Superior temporal gyrus (tissue), 1 donor: ENCODE measurements around the gene TP53I3.
"Not testable (repeated sequence)": the region's sequence is repeated elsewhere in the genome, so short reads cannot be mapped to it uniquely, and the experiment has no call there.

ENCODE experiments used
- DNase-seq: peaks from one replicate; pipeline ENCODE4 v3.0.0-alpha.2; 2016; ENCODE audit errors: extremely low spot score

The TP53I3 gene

DNA sequence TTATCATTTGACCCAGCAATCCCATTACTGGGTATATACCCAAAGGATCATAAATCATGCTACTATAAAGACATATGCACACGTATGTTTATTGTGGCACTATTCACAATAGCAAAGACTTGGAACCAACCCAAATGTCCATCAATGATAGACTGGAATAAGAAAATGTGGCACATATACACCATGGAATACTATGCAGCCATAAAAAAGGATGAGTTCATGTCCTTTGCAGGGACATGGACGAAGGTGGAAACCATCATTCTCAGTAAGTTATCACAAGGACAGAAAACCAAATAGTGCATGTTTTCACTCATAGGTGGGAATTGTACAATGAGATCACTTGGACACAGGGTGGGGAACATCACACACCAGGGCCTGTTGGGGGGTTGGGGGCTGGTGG lies 16.1 kb upstream of the TP53I3 start:
- DNase-seq = not testable (repeated sequence)

- DNase-seq = not testable (repeated sequence)
Measured at GRCh38 chr2:24095171-24095677, 10.6 kb upstream of the TP53I3 start.

DNA sequence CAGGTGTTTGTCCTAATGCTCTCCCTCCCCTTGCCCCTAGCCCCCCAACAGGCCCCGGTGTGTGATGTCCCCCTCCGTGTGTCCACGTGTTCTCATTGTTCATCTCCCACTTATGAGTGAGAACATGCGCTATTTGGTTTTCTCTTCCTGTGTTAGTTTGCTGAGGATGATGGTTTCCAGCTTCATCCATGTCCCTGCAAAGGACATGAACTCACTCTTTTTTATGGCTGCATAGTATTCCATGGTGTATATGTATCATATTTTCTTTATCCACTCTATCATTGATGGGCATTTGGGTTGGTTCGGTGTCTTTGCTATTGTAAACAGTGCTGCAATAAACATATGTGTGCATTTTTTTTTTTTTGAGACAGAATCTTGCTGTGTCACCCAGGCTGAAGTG lies 8.6 kb upstream of the TP53I3 start:
- DNase-seq = not testable (repeated sequence)

DNA sequence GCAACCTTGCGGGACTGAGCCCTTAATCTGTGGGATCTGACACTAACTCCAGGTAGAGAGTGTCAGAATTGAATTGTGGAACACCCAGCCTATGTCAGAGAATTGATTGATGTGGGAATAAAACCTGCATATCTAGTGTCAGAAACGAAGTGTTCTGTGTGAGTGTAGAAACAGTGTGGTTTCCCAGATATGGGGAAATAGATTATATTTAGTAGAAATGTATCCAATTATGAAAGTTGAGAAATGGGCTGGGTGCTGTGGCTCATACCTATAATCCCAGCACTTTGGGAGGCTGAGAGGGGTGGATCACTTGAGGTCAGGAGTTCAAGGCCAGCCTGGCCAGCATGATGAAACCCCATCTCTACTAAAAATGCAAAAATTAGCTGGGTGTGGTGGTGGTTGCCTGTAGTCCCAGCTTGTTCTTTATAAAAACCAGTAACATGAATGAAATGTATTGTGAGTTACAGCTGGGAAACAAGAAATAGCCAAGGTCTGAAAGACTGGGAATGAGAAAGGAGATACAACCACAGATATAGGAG lies 4.3 kb upstream of the TP53I3 start:
- no peak for DNase-seq

GRCh38 chr2:24087032-24087431 lies 2.4 kb upstream of the TP53I3 start:
- DNase-seq = no peak

- DNase-seq = no peak
Measured at GRCh38 chr2:24086241-24086640, 1.6 kb upstream of the TP53I3 start.

GRCh38 chr2:24085200-24085489 lies 511 bp upstream of the TP53I3 start:
- no peak for DNase-seq

DNA sequence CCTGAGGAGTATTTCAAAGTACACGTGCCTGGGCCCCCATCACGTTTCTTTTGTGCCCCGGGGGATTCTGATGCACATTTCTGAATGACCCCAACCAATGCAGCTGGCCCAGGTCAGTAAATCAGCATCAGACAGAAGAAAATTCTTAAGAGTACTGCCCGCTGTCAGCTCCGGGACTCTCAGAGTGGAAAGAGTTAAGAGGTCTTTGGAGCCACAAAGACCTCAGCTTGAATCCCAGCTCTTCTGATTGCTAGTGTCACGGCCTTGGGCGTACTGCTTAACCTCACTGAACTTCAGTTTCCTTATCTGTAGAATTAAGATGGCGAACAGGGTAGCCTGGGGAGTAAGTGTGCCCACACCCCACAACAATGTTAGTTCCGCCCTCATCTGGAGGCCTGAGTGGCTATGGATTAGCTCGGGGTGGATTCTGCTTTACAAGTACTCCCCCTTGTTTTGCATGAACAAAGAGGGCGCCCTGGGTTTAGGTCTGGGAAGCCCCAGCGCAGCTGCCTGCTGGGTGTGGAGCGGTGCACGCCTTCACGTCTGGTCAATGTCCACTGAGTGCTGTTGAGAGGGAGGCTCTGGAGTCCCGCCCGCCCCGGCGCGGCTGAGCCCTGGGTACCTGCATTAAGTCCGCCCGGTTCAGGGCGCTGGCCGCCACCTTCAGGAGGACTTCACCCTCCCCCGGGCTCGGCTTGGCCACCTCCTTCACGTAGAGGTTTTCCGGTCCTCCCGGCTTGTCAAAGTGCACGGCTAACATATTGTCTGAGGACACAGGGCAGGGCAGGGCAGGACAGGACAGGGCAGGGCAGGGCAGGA lies 858 bp downstream of the TP53I3 start:
- no peak for DNase-seq

- no peak for DNase-seq
Measured at GRCh38 chr2:24082787-24083566, 1.7 kb downstream of the TP53I3 start.

DNA sequence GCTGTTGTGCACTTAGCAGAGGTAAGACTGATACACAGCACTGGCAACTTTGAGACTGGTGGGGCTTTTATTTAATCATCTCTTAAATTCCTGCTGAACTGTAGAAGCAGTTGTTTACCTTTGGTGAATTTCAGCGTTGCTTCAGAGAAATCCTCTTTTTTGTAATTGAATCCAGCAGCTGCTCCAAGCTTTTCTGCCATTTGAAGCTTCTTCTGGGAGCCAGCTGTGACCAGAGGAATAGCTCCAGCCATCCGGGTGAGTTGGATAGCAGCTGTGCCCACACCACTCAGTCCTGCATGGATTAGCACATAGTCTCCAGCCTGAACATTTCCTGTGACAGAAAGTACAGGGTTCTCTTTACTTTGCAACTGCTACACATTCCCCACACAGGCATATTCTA lies 3.9 kb downstream of the TP53I3 start:
- no peak for DNase-seq

GRCh38 chr2:24077879-24078278 lies 6.8 kb downstream of the TP53I3 start:
- no peak for DNase-seq

GRCh38 chr2:24077535-24077877 lies 7.1 kb downstream of the TP53I3 start:
- DNase-seq = no peak

GRCh38 chr2:24076849-24077534 lies 7.6 kb downstream of the TP53I3 start:
- peak; percentile 28 for DNase-seq

GRCh38 chr2:24075915-24076848 lies 8.5 kb downstream of the TP53I3 start, which contains the start of gene SF3B6:
Gene SF3B6 (minus strand): TSS chr2:24076326. CDS start chr2:24076229, 97 bp downstream.
- peak; percentile 99 for DNase-seq

- DNase-seq = no peak
Measured at GRCh38 chr2:24075259-24075658, 9.4 kb downstream of the TP53I3 start.

GRCh38 chr2:24073816-24074215 lies 10.8 kb downstream of the TP53I3 start:
- no peak for DNase-seq

DNA sequence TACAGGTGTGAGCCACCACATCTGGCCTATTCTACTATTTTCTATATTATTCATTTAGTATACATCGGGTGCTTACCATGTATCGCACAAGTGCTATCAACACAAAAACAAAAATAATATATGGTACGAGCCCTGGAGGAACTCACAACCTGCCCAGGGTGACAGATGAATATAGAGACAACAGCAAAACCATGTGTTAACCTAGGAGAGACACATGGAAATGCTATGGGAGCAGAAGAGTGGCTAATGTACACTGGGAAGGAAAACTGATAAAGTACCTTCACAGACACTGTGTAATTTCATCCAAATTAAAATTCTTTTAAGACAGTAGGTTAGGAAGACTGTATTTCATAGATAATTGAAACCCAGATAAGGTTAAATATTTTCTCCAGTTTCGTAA lies 12.4 kb downstream of the TP53I3 start:
- DNase-seq = no peak

- no peak for DNase-seq
Measured at GRCh38 chr2:24065341-24065740, 19.3 kb downstream of the TP53I3 start.

DNA sequence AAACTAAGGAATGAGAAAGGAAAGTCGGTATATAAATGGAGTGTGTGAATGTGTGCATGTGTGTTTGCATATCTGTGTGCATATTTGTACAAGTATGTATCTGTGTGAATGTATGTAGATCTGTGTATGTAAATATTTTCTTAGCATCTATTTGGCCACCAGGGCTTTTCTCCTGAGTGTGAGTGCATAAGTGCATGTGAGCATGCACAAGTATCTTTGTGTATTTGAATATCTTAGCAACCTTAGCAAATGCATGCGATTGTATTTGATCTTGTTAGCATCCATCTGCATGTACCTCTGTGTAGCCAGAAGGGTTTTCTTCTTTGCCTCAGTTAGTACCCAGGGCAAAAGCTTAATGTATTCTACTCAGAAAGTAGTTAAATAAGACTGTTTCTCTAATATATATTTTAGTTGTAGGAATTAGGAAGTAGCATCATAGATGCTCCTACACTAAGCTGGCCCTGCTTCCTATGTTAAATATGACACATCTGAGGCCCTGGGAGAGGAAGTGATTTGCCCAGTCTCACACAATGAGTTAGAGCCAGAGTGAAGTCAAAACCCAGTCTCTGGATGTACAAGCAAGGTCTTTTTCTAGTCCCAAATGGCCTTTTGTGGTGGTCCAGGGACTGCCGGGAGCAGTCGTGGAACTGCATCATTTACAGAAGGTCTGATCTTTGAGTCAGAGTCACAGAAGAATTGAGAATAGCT lies 25.9 kb downstream of the TP53I3 start:
- DNase-seq = no peak

GRCh38 chr2:24055750-24056149 lies 28.9 kb downstream of the TP53I3 start:
- DNase-seq = no peak
